Measurements from ENCODE around the gene IGF1R. TPM values are rescaled to one million over a fixed set of nuclear protein-coding genes. Genes with fewer than 3 reads are reported as not detected.

Gene IGF1R
- total and polyA plus RNA-seq, 2 experiments from 2014 or later: 9.5 to 92.4 TPM

- DNase-seq (ENCODE audit: low read depth in 1 of 2, low spot score in 1 of 2): no peak
- Histone ChIP-seq H3K27me3 (peaks cover 9% of the 10 kb centered on the region), H3K9me3 (ENCODE audit: low read depth) (no peaks in the 10 kb centered on the region), H3K4me1 (ENCODE audit: low read depth) (no peaks in the 10 kb centered on the region), H3K27ac (no peak overlapping the region), H3K4me3 (no peak overlapping the region), H3K36me3 (no peaks in the 10 kb centered on the region)
- TF ChIP-seq, protein P1, sequence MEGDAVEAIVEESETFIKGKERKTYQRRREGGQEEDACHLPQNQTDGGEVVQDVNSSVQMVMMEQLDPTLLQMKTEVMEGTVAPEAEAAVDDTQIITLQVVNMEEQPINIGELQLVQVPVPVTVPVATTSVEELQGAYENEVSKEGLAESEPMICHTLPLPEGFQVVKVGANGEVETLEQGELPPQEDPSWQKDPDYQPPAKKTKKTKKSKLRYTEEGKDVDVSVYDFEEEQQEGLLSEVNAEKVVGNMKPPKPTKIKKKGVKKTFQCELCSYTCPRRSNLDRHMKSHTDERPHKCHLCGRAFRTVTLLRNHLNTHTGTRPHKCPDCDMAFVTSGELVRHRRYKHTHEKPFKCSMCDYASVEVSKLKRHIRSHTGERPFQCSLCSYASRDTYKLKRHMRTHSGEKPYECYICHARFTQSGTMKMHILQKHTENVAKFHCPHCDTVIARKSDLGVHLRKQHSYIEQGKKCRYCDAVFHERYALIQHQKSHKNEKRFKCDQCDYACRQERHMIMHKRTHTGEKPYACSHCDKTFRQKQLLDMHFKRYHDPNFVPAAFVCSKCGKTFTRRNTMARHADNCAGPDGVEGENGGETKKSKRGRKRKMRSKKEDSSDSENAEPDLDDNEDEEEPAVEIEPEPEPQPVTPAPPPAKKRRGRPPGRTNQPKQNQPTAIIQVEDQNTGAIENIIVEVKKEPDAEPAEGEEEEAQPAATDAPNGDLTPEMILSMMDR (IDR thresholded peaks at IDR 0.05; ENCODE audit: low read depth, low read length): no peak
Observed at GRCh38 chr15:99006904-99007495, 358.7 kb downstream of the IGF1R start.

- no peak overlapping the region for H3K4me3 ChIP-seq
- H3K4me1 ChIP-seq (ENCODE audit: low read depth): no peaks in the 10 kb centered on the region
- TF ChIP-seq, protein P1 (IDR thresholded peaks at IDR 0.05; ENCODE audit: low read depth, low read length): no peak
- peaks cover 18% of the 10 kb centered on the region for H3K27me3 ChIP-seq
- DNase-seq (ENCODE audit: low read depth in 1 of 2, low spot score in 1 of 2): peak in 1 of 2 donors; percentile 14
- H3K36me3 ChIP-seq: no peaks in the 10 kb centered on the region
- H3K27ac ChIP-seq: no peak overlapping the region
- H3K9me3 ChIP-seq (ENCODE audit: low read depth): no peaks in the 10 kb centered on the region
Observed at GRCh38 chr15:99009741-99010330, 361.5 kb downstream of the IGF1R start.

- Histone ChIP-seq H3K27ac (no peak overlapping the region), H3K27me3 (peaks cover 27% of the 10 kb centered on the region), H3K4me1 (ENCODE audit: low read depth) (no peaks in the 10 kb centered on the region), H3K4me3 (no peak overlapping the region), H3K36me3 (no peaks in the 10 kb centered on the region), H3K9me3 (ENCODE audit: low read depth) (no peaks in the 10 kb centered on the region)
- TF ChIP-seq, protein P1 (IDR thresholded peaks at IDR 0.05; ENCODE audit: low read depth, low read length): no peak
- no peak for DNase-seq (ENCODE audit: low read depth in 1 of 2, low spot score in 1 of 2)
Observed at GRCh38 chr15:99010768-99011167, 362.4 kb downstream of the IGF1R start.
